Sigmoid colon (tissue), 7 donors: ENCODE measurements around the gene SERINC5. TPM values are rescaled to one million over a fixed set of nuclear protein-coding genes. Genes with fewer than 3 reads are reported as not detected.

Source experiments
- DNase-seq: peaks from one replicate; pipeline ENCODE4 v3.0.0-alpha.2; 2019
- H3K27ac ChIP-seq, 4 donors: fragments of 200-600 bp; sonication (generic); one replicate each; pipeline ENCODE4 v1.5.1; 2016 to 2019; ENCODE audit warnings: mild to moderate bottlenecking in 1 of 4
- H3K27me3 ChIP-seq, 3 donors: fragments of 200-600 bp; sonication (generic); one replicate each; pipeline ENCODE4 v1.5.1; 2019; ENCODE audit warnings: mild to moderate bottlenecking in 1 of 3
- H3K36me3 ChIP-seq, 4 donors: fragments of 200-600 bp; sonication (generic); one replicate each; pipeline ENCODE4 v1.5.1; 2016 to 2019
- H3K4me1 ChIP-seq, 4 donors: fragments of 200-600 bp; sonication (generic); one replicate each; pipeline ENCODE4 v1.5.1; 2017 to 2019
- H3K4me3 ChIP-seq, 4 donors: fragments of 200-600 bp; sonication (generic); one replicate each; pipeline ENCODE4 v1.5.1; 2017 to 2019; ENCODE audit warnings: mild to moderate bottlenecking in 2 of 4, moderate library complexity in 1 of 4
- H3K9me3 ChIP-seq, 4 donors: fragments of 200-600 bp in 3 of 4; sonication (generic) in 3 of 4; one replicate each; pipeline versions ENCODE4 v1.5.1 to v1.6.1; 2013 to 2019
- CTCF ChIP-seq, 4 experiments: fragments of 450-650 bp in 3 of 4; fragments of 200-600 bp in 1 of 4; IDR thresholded peaks; one replicate each; pipeline ENCODE4 v1.5.1; 2016 to 2019; ENCODE audit warnings: antibody characterized with exemption in 4 of 4, mild to moderate bottlenecking in 3 of 4, moderate library complexity in 2 of 4
- EP300 ChIP-seq, 4 donors: sonication (generic); formaldehyde crosslinking; IDR thresholded peaks; one replicate each; pipeline ENCODE4 v1.6.1; 2017; ENCODE audit warnings: antibody characterized with exemption in 4 of 4
- POLR2A ChIP-seq, 2 donors: fragments of 450-650 bp; IDR thresholded peaks; one replicate each; pipeline ENCODE4 v1.6.1; 2016; ENCODE audit warnings: antibody characterized with exemption in 2 of 2, mild to moderate bottlenecking in 2 of 2, moderate library complexity in 2 of 2
- POLR2AphosphoS5 ChIP-seq, 4 donors: sonication (generic); formaldehyde crosslinking; IDR thresholded peaks; one replicate each; pipeline ENCODE4 v1.6.1; 2017; ENCODE audit warnings: antibody characterized with exemption in 4 of 4
- WGBS, 2 donors: extraction: QIAGEN DNeasy Blood & Tissue Kit; methylation state at CpG; one replicate each; pipeline ENCODE4 v1.1.7; 2013; 5-methylcytosine and 5-hydroxymethylcytosine counted together
- intact Hi-C: fragments of 100-400 bp; cut with DNase I; formaldehyde crosslinking; loops from one replicate; pipeline ENCODE4 v1.15.1; 2023
- polyA plus RNA-seq, 3 donors: library from polyadenylated mRNA; stranded (reverse); fragments of 200-250 nt; gene quantifications; one replicate each; pipeline ENCODE4 v1.2.3, GENCODE V29; 2013
- total RNA-seq, 4 donors: library from RNA; depleted of rRNA; stranded (reverse); fragments of >200 nt; gene quantifications; one replicate each; pipeline ENCODE4 v1.1.0, GENCODE V29; 2016
- donor health status: healthy with polysubstance abuse.
- donor health status: Bipolar disorder and iron deficiency.
- donor health status: healthy.

SERINC5 gene
- total and polyA plus RNA-seq, 7 donors: 3.6 to 25.9 (median 9.6) TPM

DNA sequence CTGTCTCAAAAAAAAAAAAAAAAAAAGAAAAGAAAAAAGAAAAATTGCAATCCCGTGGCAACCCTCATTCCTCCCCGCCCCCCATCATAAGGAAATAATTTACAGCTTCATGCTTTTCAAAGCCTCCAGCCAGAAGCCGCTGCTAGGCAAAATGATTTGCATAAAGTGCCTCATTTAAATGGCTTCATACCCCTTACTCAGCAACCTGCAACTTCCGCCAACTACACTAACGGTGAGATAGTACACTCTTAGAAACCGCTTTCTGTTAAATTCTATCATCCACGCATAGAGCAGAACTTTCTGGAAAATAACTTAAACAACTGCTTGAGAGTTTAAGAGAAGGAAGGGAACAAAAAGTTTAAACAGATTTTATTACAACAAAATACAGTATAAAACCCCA lies 17.8 kb downstream of the SERINC5 start:
- Histone ChIP-seq H3K9me3 (no peaks in the 10 kb centered on the region), H3K36me3 (no peaks in the 10 kb centered on the region), H3K27ac (no peak overlapping the region), H3K4me1 (peaks cover 0 to 23% (median 11%) of the 10 kb centered on the region in 4 donors), H3K4me3 (no peak overlapping the region), H3K27me3 (no peaks in the 10 kb centered on the region)
- intact Hi-C loops: no loop called here
- DNase-seq: no peak
- WGBS, 2 donors: 54 to 61% methylated on average over 7 of the region's 7 CpGs
- TF ChIP-seq POLR2A (IDR thresholded peaks at IDR 0.05): no peak
- TF ChIP-seq CTCF (IDR thresholded peaks at IDR 0.05): no peak
- TF ChIP-seq POLR2AphosphoS5 (IDR thresholded peaks at IDR 0.05): no peak
- TF ChIP-seq EP300 (IDR thresholded peaks at IDR 0.05): no peak

DNA sequence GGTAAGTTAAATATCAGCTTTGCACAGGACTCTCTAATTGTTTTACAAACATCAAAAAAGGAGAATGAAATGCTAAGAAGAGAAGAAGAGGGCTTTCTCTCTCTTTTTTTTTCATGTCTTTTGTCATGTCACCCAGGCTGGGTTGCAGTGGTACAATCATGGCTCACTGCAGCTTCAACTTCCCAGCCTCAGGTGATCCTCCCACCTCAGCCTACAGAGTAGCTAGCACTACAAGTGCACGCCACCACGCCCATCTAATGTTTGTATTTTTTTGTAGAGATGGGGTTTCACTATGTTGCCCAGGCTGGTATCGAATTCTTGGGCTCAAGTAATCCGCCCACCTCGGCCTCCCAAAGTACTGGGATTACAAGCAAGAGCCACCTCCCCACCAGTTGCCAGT lies 18.6 kb downstream of the SERINC5 start:
- Histone ChIP-seq H3K27me3 (no peaks in the 10 kb centered on the region), H3K36me3 (no peaks in the 10 kb centered on the region), H3K27ac (no peak overlapping the region), H3K4me3 (no peak overlapping the region), H3K9me3 (no peaks in the 10 kb centered on the region), H3K4me1 (peaks cover 0 to 23% (median 11%) of the 10 kb centered on the region in 4 donors)
- intact Hi-C loops: no loop called here
- 52 to 85% methylated on average over 5 of the region's 5 CpGs for WGBS, 2 donors
- DNase-seq: no peak
- TF ChIP-seq POLR2A (IDR thresholded peaks at IDR 0.05) (no peak), POLR2AphosphoS5 (IDR thresholded peaks at IDR 0.05) (no peak), CTCF (IDR thresholded peaks at IDR 0.05) (no peak), EP300 (IDR thresholded peaks at IDR 0.05) (no peak)

GRCh38 chr5:80234116-80234948 lies 21.5 kb downstream of the SERINC5 start:
- intact Hi-C loops: no loop called here
- no peaks in the 10 kb centered on the region for H3K9me3 ChIP-seq
- no peak overlapping the region for H3K4me3 ChIP-seq
- WGBS, 2 donors: 30 to 60% methylated on average over 5 of the region's 5 CpGs
- no peak for DNase-seq
- H3K4me1 ChIP-seq: peaks cover 0 to 31% (median 13%) of the 10 kb centered on the region in 4 donors
- no peak overlapping the region for H3K27ac ChIP-seq
- TF ChIP-seq POLR2A (IDR thresholded peaks at IDR 0.05) (no peak), POLR2AphosphoS5 (IDR thresholded peaks at IDR 0.05) (no peak), CTCF (IDR thresholded peaks at IDR 0.05) (no peak), EP300 (IDR thresholded peaks at IDR 0.05) (no peak)
- H3K27me3 ChIP-seq: no peaks in the 10 kb centered on the region
- no peaks in the 10 kb centered on the region for H3K36me3 ChIP-seq

DNA sequence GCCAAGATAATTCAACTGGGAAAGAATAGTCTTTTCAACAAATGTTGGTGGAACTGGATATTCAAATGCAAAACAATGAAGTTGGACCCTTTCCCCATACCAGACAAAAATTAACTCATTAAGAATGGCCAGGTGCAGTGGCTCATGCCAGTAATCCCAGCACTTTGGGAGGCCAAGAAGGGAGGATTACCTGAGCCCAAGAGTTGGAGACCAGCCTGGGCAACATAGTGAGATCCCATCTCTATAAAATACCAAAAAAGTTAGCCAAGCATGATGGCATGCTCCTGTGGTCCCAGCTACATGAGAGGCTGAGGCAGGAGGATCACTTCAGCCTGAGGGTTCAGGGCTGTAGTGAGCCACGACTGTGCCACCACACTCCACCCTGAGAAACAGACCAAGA lies 24.2 kb downstream of the SERINC5 start:
- DNase-seq: no peak
- 69 to 82% methylated on average over 1 of the region's 1 CpG for WGBS, 2 donors
- TF ChIP-seq POLR2A (IDR thresholded peaks at IDR 0.05) (no peak), POLR2AphosphoS5 (IDR thresholded peaks at IDR 0.05) (no peak), EP300 (IDR thresholded peaks at IDR 0.05) (no peak), CTCF (IDR thresholded peaks at IDR 0.05) (no peak)
- no peaks in the 10 kb centered on the region for H3K9me3 ChIP-seq
- no peak overlapping the region for H3K27ac ChIP-seq
- H3K36me3 ChIP-seq: no peaks in the 10 kb centered on the region
- H3K4me3 ChIP-seq: no peak overlapping the region
- H3K27me3 ChIP-seq: no peaks in the 10 kb centered on the region
- intact Hi-C loops: no loop called here
- H3K4me1 ChIP-seq: peaks cover 0 to 28% (median 12%) of the 10 kb centered on the region in 4 donors
